Left colon (tissue), 2 donors: ENCODE measurements around the gene GLG1. TPM values are rescaled to one million over a fixed set of nuclear protein-coding genes. Genes with fewer than 3 reads are reported as not detected.

Source experiments
- ATAC-seq: fragments of 200-7000 bp; cut with Tn5 transposase; one replicate; pipeline ENCODE4 v1.9.1; 2020; ENCODE audit warnings: mild to moderate bottlenecking, moderate library complexity
- DNase-seq, 2 donors: peaks; one replicate each; pipeline ENCODE4 v3.0.0-alpha.2; 2020
- intact Hi-C, 2 donors: fragments of 100-400 bp; cut with DNase I in 1 of 2; cut with micrococcal nuclease in 1 of 2; formaldehyde crosslinking; loops; one replicate each; pipeline versions ENCODE4 v1.11.2 to v1.14.0; 2022; cut with DNase I, micrococcal nuclease
- total RNA-seq, 2 donors: library from RNA; stranded (reverse); fragmentation: NEBNext Ultra II Directional; extraction: Animal tissue kit (Norgen Biotek cat#: 25700); gene quantifications; one replicate each; pipeline ENCODE4 v1.2.1, GENCODE V29; 2021
- donor health status: DM: no; HTN: no; CAD: no.
- donor health status: DM: yes; HTN: yes; CAD: no.

The GLG1 gene
- total RNA-seq, 2 donors from 2014 or later = 97.1 to 99.5 TPM

DNA sequence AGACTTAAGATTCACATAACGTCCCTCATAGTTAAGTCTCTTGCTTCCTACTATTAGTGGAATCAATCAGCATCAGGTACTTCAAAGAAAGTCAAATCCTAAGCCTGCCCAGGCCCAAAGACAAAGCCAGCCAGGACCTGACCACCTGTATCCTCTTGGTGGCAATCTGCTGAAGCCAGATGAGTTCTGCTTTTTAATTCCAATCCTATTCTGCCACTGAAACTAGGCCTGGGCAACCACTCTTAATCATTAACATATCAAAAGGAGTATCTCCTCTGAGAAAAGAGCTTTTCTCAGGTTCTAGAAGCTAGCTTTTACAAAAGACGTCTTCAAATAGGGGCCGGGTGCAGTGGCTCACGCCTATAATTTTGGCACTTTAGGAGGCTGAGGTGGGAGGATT lies 15.1 kb upstream of the GLG1 start:
- DNase-seq (no peak), ATAC-seq (no peak)
- intact Hi-C loops = loop anchor here in 1 of 2 donors (10.0 kb wide), 1 partner anchor 167 kb away; no protein-coding TSS in a partner anchor

DNA sequence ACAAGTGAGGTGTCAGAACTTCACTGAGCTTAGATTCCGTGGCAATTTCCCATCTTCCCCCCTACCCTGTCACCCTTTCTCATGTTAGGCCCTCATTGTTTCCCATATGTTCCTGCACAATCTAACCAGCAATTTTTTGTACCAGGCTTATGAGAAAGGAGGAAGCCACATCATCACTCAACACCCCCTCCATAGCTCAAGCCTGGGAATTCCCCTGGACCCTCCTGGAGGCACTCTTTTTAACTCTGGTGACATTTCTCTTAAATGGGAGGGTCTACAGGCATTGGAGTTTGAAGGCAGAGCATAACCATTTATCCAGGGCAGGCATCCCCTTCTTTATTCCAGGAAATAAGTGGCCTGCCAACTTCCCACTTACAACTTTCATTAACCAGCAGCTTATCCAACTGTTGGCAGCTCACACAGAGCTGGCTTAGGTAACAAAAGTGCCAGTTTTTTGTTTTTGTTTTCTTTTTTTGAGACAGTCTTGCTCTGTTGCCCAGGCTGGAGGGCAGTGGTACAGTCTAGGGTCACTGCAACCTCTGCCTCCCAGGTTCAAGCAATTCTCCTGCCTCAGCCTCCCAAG lies 10.4 kb upstream of the GLG1 start:
- DNase-seq (no peak), ATAC-seq (no peak)
- intact Hi-C loops = no loop called here

DNA sequence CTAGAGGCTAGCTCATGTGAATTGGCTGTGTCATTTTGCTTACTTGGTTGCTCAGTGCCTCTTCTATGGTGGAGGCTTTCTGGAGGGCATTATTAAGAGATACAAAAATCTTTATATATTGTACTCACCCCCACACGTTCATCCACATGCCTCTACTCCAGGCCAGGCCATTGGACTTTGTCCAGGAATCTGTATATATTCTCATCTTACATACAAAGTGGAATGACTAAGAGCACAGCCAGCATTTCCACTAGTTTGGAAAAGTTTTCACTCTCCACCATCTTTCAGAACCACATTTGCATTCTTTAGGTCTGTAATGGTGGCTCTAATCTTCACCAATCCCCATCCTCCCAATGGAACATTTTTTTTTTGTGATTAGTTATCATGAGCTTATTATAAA lies 4.8 kb upstream of the GLG1 start:
- intact Hi-C loops = no loop called here
- ATAC-seq = no peak
- no peak for DNase-seq

DNA sequence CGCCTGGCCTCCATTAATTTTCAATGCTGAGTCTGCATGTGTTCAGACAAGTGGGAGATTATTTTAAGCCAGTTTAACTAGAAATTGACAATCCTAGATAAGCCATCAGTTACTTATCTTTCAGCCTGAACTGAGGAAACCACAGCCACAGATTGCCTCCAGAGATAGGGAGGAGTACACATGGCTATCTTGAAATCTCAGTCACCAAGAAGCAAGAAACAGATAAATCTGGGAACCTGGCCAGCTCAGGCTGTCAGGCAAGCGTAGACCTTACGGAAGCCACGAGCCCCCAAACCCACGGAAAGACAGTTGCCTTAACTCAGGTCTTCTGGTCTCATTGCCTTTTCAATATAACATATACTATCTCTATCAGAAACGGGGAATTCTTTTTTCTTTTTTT lies 2.0 kb upstream of the GLG1 start:
- intact Hi-C loops = no loop called here
- DNase-seq (no peak), ATAC-seq (no peak)

DNA sequence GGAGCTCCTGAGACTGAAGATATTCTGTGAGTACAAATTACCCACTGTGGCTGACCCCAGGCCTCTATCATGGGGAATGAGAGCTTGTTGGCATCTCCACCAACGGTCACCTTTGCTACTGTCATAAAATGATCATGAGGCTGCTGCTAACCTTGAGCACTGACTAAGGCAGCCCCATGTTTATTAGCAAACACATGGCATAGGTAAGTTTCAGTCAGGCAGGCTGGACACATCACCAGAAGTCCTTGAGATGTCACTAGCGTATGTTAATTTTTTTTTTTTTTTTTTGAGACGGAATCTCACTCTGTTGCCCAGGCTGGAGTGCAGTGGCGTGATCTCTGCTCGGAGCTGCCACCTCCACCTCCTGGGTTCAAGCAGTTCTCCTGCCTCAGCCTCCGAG lies 1.5 kb upstream of the GLG1 start:
- no peak for DNase-seq
- no peak for ATAC-seq
- intact Hi-C loops = no loop called here

DNA sequence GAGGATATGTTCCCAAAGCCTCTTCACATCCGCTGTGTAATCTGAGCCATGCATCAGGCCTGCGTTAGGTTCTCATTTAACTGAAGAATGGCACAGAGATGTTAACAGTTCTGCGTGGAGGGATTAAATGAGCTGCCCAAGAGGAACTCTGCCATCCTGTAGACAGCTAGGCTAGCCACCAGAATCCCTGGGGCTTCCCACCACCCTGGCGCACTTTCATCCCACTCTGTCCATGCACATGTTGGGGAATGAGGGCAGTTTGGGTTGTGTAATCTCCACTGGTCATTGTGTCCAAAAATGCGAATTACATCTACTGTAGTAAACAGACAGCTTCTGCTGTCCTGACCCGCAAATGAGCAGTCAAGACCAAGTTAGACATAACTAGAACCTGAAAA lies 1.0 kb upstream of the GLG1 start:
- no peak for ATAC-seq

DNA sequence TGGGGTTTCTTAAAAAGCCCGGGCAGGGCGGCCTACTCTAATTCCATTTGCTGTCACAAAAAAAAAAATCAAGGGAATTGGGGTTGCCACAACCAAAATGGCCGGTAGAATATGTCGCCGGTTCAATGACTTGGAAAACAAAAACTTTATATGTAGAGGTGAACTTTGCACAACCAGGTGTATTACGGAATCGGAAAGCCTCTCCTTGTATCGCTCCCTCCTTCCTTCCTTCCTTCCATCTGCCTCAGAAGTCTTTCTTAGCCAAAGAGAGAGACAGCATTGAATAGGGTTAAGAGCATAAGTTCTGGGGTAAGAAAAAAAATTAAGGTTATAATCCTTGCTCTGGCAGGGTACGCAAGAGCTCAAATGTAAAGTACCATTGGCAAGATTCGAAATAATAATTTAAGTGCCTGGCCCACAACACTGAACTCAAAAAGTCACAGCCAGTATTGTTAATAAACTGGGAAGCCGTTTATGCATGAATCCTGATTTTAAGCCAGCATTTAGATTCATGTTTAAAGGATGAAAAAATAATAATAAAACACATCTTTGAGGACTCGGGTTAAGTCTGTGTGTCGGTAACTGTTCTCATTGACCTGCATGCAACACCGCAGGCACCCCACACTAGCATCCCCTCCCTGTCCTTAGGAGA lies 522 bp upstream of the GLG1 start:
- ATAC-seq (peak; percentile 63), DNase-seq (no peak)
- intact Hi-C loops = no loop called here

More for the DNA sequence above, 1.0 kb upstream of the GLG1 start:
- intact Hi-C loops = no loop called here
- DNase-seq = no peak

DNA sequence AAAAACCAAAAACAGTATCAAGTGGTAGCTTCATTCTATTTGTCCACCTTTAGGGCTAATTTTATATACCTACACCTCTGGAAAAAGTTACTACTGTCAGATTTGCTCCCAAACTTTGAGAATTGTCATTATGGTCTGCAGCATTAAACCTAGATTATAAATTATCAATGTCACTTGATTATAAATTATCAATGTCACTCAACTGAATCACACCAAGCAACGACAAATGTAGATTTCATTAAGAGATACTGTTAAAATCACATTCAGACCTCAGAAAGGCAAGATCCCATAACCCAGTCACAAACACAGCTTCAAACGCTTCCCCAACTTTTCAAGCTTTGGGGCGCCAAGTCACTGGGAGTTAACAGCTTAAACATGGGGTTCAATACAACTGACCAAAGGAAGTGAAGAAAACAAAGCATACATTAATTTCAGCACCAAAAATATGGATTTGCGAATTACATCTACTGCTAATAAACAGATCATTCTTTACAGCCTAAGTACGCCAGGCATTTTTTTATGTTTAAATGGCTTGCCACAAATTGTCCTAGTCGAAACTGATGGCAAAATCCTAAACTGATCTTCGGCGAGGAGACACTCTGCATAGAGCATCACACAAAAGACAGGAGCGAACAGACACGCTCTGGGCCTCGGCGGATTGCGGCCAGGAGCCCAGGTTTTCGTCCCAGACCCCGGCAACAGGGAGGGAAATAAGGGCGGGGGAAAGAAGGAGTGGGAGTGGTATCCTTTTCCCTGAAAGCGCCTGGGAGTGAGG lies 981 bp downstream of the GLG1 start:
- ATAC-seq (peak; percentile 7), DNase-seq (no peak)
- intact Hi-C loops = no loop called here

DNA sequence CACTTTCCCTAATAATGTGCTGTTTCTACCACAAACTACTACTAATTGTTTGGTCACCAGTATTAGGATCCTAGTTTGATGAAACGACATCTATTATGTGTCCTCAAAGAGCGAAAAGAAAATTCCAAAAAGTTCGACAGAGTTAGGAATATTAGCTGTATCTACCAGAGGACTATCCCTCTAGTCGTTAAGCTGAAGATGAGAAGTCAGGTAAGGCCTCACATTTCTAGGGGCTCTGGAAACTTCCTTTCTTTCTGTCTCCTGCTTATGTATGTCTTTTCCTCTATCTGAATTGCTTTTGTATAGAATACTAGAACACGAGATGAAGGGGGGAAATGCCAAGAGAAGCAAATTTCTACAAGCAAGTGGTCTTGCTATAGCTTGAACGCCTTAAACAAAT lies 1.6 kb downstream of the GLG1 start:
- DNase-seq (no peak), ATAC-seq (no peak)
- intact Hi-C loops = no loop called here

DNA sequence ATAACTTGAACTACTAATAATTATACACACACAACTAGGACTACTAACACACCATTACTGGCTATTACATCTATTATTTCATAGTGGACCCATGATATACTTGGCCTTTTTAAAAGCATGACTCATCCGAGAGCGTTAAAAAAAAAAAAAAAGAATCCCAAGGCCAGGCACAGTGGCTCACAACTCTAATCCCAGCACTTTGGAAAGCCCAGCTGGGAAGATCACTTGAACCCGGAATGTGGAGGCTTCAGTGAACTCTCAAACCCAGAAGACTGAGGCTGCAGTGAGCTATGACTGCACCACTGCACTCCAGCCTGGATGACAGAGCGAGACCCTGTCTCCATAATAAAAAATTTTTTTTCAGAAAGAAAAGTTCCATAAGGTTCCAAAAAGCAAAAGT lies 3.1 kb downstream of the GLG1 start:
- ATAC-seq (no peak), DNase-seq (no peak)

DNA sequence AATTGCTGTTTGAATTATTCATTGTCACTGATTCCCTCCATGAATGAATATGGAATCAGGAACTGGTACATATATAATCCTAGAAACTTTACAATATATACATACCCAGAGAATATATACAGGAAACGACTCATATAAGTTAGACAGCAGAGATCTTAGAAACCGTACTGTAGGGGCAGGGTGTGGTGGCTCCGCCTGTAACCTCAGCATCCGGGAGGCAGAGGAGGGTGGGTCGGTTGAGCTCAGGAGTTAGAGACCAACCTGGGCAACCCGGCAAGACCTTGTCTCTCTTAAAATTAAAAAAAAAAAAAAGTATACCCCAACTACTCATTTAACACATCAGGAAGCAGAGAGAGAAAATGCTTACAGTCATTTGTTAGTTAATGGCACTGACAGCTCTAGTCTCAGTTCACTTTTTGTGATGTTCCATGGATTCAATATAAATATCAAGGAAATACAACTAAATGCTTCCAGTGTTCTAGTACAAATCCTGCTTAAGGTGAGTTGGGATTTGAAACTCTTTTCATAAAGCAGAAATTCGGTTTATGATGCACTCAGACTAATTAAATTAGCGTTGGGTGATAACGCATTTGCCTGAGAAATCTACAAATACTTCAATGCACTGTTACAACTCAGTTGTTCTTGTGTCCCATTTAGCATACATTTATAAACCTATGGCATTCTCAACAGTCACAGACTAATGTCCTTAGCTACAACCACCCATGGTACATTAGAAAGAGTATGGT lies 5.6 kb downstream of the GLG1 start:
- intact Hi-C loops = no loop called here
- DNase-seq = peak; percentile 56 to 58
- ATAC-seq = peak; percentile 93

More for the DNA sequence above, 3.1 kb downstream of the GLG1 start:
- intact Hi-C loops = no loop called here

DNA sequence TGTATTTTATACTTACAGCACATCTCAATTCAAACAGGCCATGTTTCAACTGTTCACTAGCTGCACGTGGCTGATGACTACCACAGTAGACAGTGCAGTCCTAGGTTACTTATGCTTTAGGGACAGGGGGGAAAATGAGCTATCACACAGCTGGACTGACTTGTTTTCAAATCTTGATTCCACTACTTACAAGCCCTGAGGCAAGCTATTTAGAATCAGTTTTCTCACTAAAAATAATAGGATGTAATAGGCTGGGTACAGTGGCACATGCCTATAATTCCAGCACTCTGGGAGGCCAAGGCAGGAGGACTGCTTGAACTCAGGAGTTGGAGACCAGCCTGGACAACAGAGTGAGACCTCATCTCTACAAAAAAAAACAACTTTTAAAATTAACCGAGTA lies 10.3 kb downstream of the GLG1 start:
- intact Hi-C loops = no loop called here
- no peak for DNase-seq
- no peak for ATAC-seq

DNA sequence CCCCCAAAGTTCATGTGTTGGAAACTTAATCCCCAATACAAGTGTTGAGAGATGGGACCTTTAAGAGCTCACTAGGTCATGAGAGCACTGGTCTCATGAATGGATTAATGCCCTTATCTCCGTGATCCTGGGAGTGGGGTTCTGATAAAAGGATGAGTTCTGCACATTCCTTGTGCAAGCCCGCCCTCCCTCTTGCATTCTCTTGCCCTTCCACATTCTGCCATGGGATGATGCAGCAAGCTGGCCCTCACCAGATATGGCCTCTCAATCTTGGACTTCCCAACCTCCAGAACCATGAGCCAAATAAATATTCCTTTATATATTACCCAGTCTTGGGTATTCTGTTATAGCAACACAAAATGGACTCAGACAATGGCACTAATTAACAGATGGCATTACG lies 14.1 kb downstream of the GLG1 start:
- no peak for ATAC-seq
- DNase-seq = no peak
- intact Hi-C loops = no loop called here

DNA sequence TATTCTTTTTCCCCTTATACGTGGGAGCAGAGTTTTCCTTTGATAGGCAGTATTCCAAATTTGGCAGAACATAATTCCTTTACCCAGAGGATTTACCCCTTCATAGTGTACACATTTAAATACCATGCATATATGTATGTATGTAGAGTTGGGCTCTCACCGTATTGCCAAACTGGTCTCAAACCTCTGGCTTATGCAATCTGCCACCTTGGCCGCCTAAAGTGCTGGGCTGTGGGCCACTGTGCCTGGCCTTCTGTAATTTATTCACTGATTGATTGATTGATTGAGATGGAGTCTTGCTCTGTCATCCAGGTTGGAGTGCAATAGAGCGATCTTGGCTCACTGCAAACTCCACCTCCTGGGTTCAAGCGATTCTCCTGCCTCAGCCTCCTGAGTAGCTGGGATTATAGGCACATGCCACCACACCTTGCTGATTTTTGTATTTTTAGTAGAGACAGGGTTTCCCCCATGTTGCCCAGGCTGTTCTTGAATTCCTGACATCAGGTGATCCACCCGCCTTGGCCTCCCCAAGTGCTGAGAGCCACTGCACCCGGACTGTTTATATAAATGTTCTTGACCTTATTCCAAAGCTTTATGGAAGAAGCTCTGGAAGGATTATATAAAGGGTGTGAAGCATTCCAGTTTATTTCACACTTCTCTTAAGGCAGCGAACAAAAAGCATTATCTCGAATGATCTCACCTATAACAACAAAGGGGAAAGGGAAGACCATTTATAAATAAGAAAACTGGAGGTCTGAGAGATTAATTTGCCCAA lies 14.9 kb downstream of the GLG1 start:
- ATAC-seq (no peak), DNase-seq (no peak)
- intact Hi-C loops = no loop called here

DNA sequence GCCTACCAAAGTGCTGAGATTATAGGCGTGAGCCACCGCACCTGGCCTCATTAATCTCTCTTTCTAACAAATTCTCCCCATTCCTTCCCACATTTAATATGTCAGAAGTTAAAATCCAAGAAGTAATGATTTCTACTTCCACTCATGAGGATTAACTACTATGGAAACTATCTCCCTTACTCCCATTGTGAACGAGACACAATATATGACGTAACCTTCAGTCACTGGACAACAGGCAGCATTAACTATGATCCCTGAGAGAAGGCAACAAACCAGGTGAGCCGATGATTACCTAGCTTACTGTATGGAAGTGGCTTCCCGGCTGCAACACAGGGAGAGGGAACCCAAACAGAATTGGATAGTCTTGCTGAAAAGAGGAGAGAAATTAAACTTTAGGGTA lies 20.0 kb downstream of the GLG1 start:
- ATAC-seq = no peak
- intact Hi-C loops = no loop called here
- DNase-seq = no peak

DNA sequence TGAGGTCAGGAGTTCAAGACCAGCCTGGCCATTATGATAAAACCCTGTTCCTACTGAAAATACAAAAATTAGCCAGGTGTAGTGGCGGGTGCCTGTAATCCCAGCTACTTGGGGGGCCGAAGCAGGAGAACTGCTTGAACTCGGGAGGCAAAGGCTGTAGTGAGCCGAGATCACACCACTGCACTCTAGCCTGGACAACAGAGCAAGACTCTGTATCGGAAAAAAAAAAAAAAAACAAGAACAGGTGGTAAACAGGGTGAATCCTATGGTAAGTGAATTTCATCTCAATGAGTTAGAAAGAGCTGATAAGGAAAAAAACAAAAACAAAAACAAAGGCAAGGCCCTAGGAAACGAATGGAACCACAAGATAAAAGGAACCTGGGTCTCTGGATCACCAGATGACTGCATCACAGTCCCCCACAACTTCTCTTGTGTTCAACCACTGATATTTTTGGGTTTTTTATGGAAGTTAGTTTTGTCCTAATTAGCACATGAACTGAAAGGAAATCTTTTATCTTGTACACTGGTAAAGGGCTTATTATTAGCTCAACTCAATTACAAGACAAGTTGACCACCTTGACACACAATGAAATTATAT lies 21.0 kb downstream of the GLG1 start:
- ATAC-seq = no peak
- intact Hi-C loops = no loop called here
- no peak for DNase-seq

DNA sequence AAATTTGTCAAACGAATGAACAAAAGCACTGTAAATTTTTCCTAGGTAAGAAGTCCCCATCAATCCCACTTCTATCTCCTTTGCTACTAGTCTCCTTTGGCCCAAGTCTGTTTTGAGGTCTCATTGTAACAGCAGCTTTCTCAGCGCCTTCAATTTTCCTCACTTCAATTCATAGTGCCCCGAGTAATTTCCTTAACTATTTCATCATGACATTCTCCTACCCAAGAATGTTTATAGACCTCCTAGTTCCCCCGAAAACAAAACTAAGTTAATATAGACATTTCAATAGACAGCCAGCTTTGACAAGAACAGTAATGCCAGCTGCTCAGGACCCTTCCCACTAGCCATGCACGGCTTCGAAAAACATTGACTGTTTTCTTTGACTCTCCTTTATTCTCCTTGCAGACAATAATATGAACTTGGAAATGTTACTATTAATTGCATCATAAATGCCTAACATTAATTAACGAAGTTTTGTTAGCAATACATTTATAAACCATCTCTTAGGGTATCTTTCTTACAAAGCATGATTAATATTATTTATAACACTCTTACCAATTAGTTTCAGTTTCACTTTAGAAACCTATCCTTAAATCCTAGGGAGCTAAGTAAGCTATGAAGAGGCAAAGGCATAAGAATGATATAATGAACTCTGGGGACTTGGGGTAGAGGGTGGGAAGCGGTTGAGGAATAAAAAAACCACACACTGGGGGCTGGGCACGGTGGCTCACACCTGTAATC lies 22.8 kb downstream of the GLG1 start:
- intact Hi-C loops = no loop called here
- DNase-seq = no peak
- ATAC-seq = no peak

DNA sequence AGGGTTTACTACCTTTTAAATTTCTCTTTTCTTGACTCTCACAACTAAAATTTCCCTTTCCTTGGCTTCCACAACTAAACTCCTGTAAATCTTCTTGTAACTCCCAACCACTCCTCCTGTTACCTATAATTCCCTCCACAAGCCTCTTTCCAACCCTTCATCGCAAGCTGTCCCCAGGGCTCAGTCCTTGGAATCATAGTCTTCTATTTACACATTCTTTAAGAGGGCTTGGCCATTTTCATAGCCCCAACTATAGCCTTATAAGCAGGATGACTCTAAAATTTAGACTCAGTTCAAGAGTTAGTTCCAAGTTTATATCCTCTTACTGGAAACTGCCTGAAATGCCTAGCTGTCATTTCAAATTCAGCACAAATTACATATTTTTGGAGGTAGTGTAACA lies 23.9 kb downstream of the GLG1 start:
- intact Hi-C loops = no loop called here
- no peak for DNase-seq
- ATAC-seq = peak; percentile 68
